ENCODE results near the gene SOHLH1. TPM values are rescaled to one million over a fixed set of nuclear protein-coding genes. Genes with fewer than 3 reads are reported as not detected.

The SOHLH1 gene
- total and polyA plus RNA-seq, 10 donors, result 0.07 to 0.10 TPM; not detected in 8

- intact Hi-C loops (cut with DNase I; ENCODE audit: low total_unique reads), result no loop called here
- no peak for DNase-seq
- Histone ChIP-seq H3K27me3 (replicated peaks in 1 of 7) (peaks cover 0 to 64% (median 3%) of the 10 kb centered on the region in 7 donors), H3K4me3 (no peak overlapping the region), H3K36me3 (no peaks in the 10 kb centered on the region), H3K27ac (no peak overlapping the region), H3K4me1 (peaks cover 0 to 3% (median 1%) of the 10 kb centered on the region in 6 donors), H3K9me3 (no peaks in the 10 kb centered on the region)
- no peak for TF ChIP-seq POLR2A (IDR thresholded peaks at IDR 0.05)
- no peak for TF ChIP-seq CTCF (IDR thresholded peaks at IDR 0.05 in 8 of 11, conservative IDR thresholded peaks at IDR 0.05 in 3 of 11)
- TF ChIP-seq POLR2AphosphoS5 (IDR thresholded peaks at IDR 0.05), result no peak
- WGBS, 5 donors, result 77 to 86% (median 83%) methylated on average over 5 to 16 of the region's 16 CpGs
Measured at GRCh38 chr9:135696446-135696845, 2.8 kb downstream of the SOHLH1 start.

GRCh38 chr9:135695642-135696041 lies 3.6 kb downstream of the SOHLH1 start:
- Histone ChIP-seq H3K27ac (no peak overlapping the region), H3K4me1 (no peaks in the 10 kb centered on the region), H3K36me3 (no peaks in the 10 kb centered on the region), H3K4me3 (no peak overlapping the region), H3K27me3 (replicated peaks in 1 of 7) (peaks cover 0 to 58% (median 0%) of the 10 kb centered on the region in 7 donors), H3K9me3 (no peaks in the 10 kb centered on the region)
- intact Hi-C loops (cut with DNase I; ENCODE audit: low total_unique reads), result no loop called here
- no peak for DNase-seq
- WGBS, 5 donors, result 75 to 88% (median 85%) methylated on average over 3 to 12 of the region's 12 CpGs
- TF ChIP-seq CTCF (IDR thresholded peaks at IDR 0.05 in 8 of 11, conservative IDR thresholded peaks at IDR 0.05 in 3 of 11) (no peak), POLR2A (IDR thresholded peaks at IDR 0.05) (no peak)

- 83 to 92% (median 85%) methylated on average over 1 to 16 of the region's 16 CpGs for WGBS, 5 donors
- Histone ChIP-seq H3K36me3 (no peaks in the 10 kb centered on the region), H3K4me3 (no peak overlapping the region), H3K27ac (no peak overlapping the region), H3K27me3 (replicated peaks in 1 of 7) (peaks cover 0 to 58% (median 0%) of the 10 kb centered on the region in 7 donors), H3K9me3 (no peaks in the 10 kb centered on the region), H3K4me1 (no peaks in the 10 kb centered on the region)
- no peak for TF ChIP-seq POLR2A (IDR thresholded peaks at IDR 0.05)
- no peak for TF ChIP-seq POLR2AphosphoS5 (IDR thresholded peaks at IDR 0.05)
- no peak for TF ChIP-seq CTCF (IDR thresholded peaks at IDR 0.05 in 8 of 11, conservative IDR thresholded peaks at IDR 0.05 in 3 of 11)
- intact Hi-C loops (cut with DNase I; ENCODE audit: low total_unique reads), result no loop called here
- DNase-seq, result no peak
Measured at GRCh38 chr9:135695036-135695435, 4.2 kb downstream of the SOHLH1 start.

- WGBS, 5 donors, result 59 to 67% (median 62%) methylated on average over 18 of the region's 18 CpGs
- no peak for TF ChIP-seq CTCF (IDR thresholded peaks at IDR 0.05 in 8 of 11, conservative IDR thresholded peaks at IDR 0.05 in 3 of 11)
- no peak for TF ChIP-seq POLR2A (IDR thresholded peaks at IDR 0.05)
- TF ChIP-seq POLR2AphosphoS5 (IDR thresholded peaks at IDR 0.05), result no peak
- Histone ChIP-seq H3K9me3 (no peaks in the 10 kb centered on the region), H3K27me3 (replicated peaks in 1 of 7) (peaks cover 0 to 56% (median 0%) of the 10 kb centered on the region in 7 donors), H3K27ac (no peak overlapping the region), H3K36me3 (no peaks in the 10 kb centered on the region), H3K4me1 (no peaks in the 10 kb centered on the region), H3K4me3 (no peak overlapping the region)
- intact Hi-C loops (cut with DNase I; ENCODE audit: low total_unique reads), result no loop called here
- DNase-seq, result no peak
Measured at GRCh38 chr9:135694414-135694813, 4.9 kb downstream of the SOHLH1 start.

Data from spleen (tissue), 11 donors.